Trophoblast cell (in vitro differentiated cells and primary cell): Measurements from ENCODE around the gene IGIP.

Experiments used
- DNase-seq, 2 donors: peaks; one replicate each; pipeline ENCODE4 v3.0.0-alpha.2; 2016
- H2AFZ ChIP-seq: 2 replicates; pipeline ENCODE4 v1.6.1; 2013; ENCODE audit warnings: low read length, moderate library complexity, mild to moderate bottlenecking; ENCODE audit not compliant: insufficient read depth, poor library complexity
- H2AK5ac ChIP-seq: 2 replicates; pipeline ENCODE4 v1.6.1; 2013; ENCODE audit warnings: mild to moderate bottlenecking, low read length
- H2BK120ac ChIP-seq: 2 replicates; pipeline ENCODE4 v1.6.1; 2013; ENCODE audit warnings: low read length, mild to moderate bottlenecking, moderate library complexity; ENCODE audit not compliant: insufficient read depth, poor library complexity
- H2BK12ac ChIP-seq: 2 replicates; pipeline ENCODE4 v1.6.1; 2013; ENCODE audit warnings: mild to moderate bottlenecking, low read length, moderate library complexity
- H2BK5ac ChIP-seq: 2 replicates; pipeline ENCODE4 v1.6.1; 2013; ENCODE audit warnings: low read length, low read depth, moderate library complexity, mild to moderate bottlenecking; ENCODE audit not compliant: poor library complexity
- H3K14ac ChIP-seq: 2 replicates; pipeline ENCODE4 v1.6.1; 2013; ENCODE audit warnings: mild to moderate bottlenecking, low read length
- H3K18ac ChIP-seq: 2 replicates; pipeline ENCODE4 v1.6.1; 2013; ENCODE audit warnings: mild to moderate bottlenecking, low read length
- H3K23ac ChIP-seq: 2 replicates; pipeline ENCODE4 v1.6.1; 2013; ENCODE audit warnings: low read length
- H3K27ac ChIP-seq: 2 replicates; pipeline ENCODE4 v1.5.1; 2013; ENCODE audit warnings: low read depth, mild to moderate bottlenecking, inconsistent platforms, low read length, moderate library complexity
- H3K27me3 ChIP-seq: 2 replicates; pipeline ENCODE4 v1.6.1; 2013; ENCODE audit warnings: inconsistent platforms, mild to moderate bottlenecking, low read length, moderate library complexity; ENCODE audit not compliant: insufficient read depth
- H3K36me3 ChIP-seq, 2 experiments: 1 replicate in 1 of 2; 2 replicates in 1 of 2; pipeline ENCODE4 v1.6.1; 2013; ENCODE audit warnings: low read length in 2 of 2, mild to moderate bottlenecking in 2 of 2, moderate library complexity in 1 of 2; ENCODE audit not compliant: insufficient read depth in 2 of 2, control insufficient read depth in 1 of 2
- H3K4ac ChIP-seq: 2 replicates; pipeline ENCODE4 v1.6.1; 2013; ENCODE audit warnings: low read depth, mild to moderate bottlenecking, low read length, moderate library complexity
- H3K4me1 ChIP-seq, 2 experiments: 1 replicate in 1 of 2; 2 replicates in 1 of 2; pipeline ENCODE4 v1.6.1; 2013; ENCODE audit warnings: low read length in 2 of 2, mild to moderate bottlenecking in 2 of 2, moderate library complexity in 1 of 2; ENCODE audit not compliant: insufficient read depth in 2 of 2, control insufficient read depth in 1 of 2
- H3K4me2 ChIP-seq: 2 replicates; pipeline ENCODE4 v1.6.1; 2013; ENCODE audit warnings: inconsistent platforms, mild to moderate bottlenecking, low read length, moderate library complexity
- H3K4me3 ChIP-seq: 2 replicates; pipeline ENCODE4 v1.5.1; 2013; ENCODE audit warnings: mild to moderate bottlenecking, low read depth, low read length, inconsistent platforms
- H3K79me1 ChIP-seq: one replicate; pipeline ENCODE4 v1.6.1; 2013; ENCODE audit warnings: low read length
- H3K79me2 ChIP-seq: 2 replicates; pipeline ENCODE4 v1.6.1; 2013; ENCODE audit warnings: low read length, mild to moderate bottlenecking; ENCODE audit not compliant: control insufficient read depth, insufficient read depth, poor library complexity
- H3K9ac ChIP-seq: 2 replicates; pipeline ENCODE4 v1.6.1; 2013; ENCODE audit warnings: mild to moderate bottlenecking, low read length
- H3K9me3 ChIP-seq: 2 replicates; pipeline ENCODE4 v1.6.1; 2013; ENCODE audit warnings: low read depth, mild to moderate bottlenecking, control low read depth, inconsistent platforms, low read length; ENCODE audit not compliant: insufficient read depth
- H4K12ac ChIP-seq: 2 replicates; pipeline ENCODE4 v1.6.1; 2013; ENCODE audit warnings: low read depth, mild to moderate bottlenecking, low read length, moderate library complexity
- H4K8ac ChIP-seq: 2 replicates; pipeline ENCODE4 v1.6.1; 2013; ENCODE audit warnings: low read depth, mild to moderate bottlenecking, low read length, moderate library complexity
- H4K91ac ChIP-seq: one replicate; pipeline ENCODE4 v1.6.1; 2013; ENCODE audit warnings: low read depth, mild to moderate bottlenecking, low read length, moderate library complexity
- WGBS: extraction: QIAGEN DNeasy Blood & Tissue Kit; methylation state at CpG from one replicate; pipeline ENCODE4 v1.1.7; 2013; ENCODE audit warnings: missing lambda C conversion rate; ENCODE audit not compliant: insufficient read length, insufficient coverage; ENCODE audit errors: extremely low coverage; 5-methylcytosine and 5-hydroxymethylcytosine counted together

Gene IGIP

GRCh38 chr5:140146523-140146842 lies 20.7 kb downstream of the IGIP start:
- no peak for DNase-seq
- Histone ChIP-seq H3K79me2 (no peaks in the 10 kb centered on the region), H3K79me1 (no peaks in the 10 kb centered on the region), H2BK120ac (no peak overlapping the region), H3K36me3 (no peaks in the 10 kb centered on the region), H3K14ac (no peak overlapping the region), H3K27ac (no peak overlapping the region), H3K4me3 (no peak overlapping the region), H3K4me1 (peaks cover 6 to 14% of the 10 kb centered on the region in 2 experiments), H2AK5ac (no peak overlapping the region), H3K4me2 (peak overlapping the region; percentile 45), H4K8ac (no peak overlapping the region), H2BK12ac (no peak overlapping the region), H3K9ac (no peak overlapping the region), H3K27me3 (peaks cover 24% of the 10 kb centered on the region), H2BK5ac (no peak overlapping the region), H3K18ac (no peak overlapping the region), H3K9me3 (no peaks in the 10 kb centered on the region), H2AFZ (no peak overlapping the region), H4K91ac (no peak overlapping the region), H3K4ac (no peak overlapping the region), H4K12ac (no peak overlapping the region), H3K23ac (no peak overlapping the region)
- no CpG with 5 or more reads among the region's 14 CpGs for WGBS

GRCh38 chr5:140147460-140147859 lies 21.7 kb downstream of the IGIP start:
- Histone ChIP-seq H2AFZ (no peak overlapping the region), H3K9ac (no peak overlapping the region), H2BK120ac (no peak overlapping the region), H4K8ac (no peak overlapping the region), H2AK5ac (no peak overlapping the region), H3K23ac (no peak overlapping the region), H3K4me3 (no peak overlapping the region), H4K91ac (no peak overlapping the region), H2BK5ac (no peak overlapping the region), H3K9me3 (no peaks in the 10 kb centered on the region), H4K12ac (no peak overlapping the region), H2BK12ac (no peak overlapping the region), H3K27me3 (peaks cover 24% of the 10 kb centered on the region), H3K4ac (no peak overlapping the region), H3K14ac (no peak overlapping the region), H3K27ac (no peak overlapping the region), H3K36me3 (no peaks in the 10 kb centered on the region), H3K4me1 (peaks cover 16 to 24% of the 10 kb centered on the region in 2 experiments), H3K18ac (no peak overlapping the region), H3K4me2 (no peak overlapping the region), H3K79me2 (no peaks in the 10 kb centered on the region), H3K79me1 (no peaks in the 10 kb centered on the region)
- no CpG with 5 or more reads among the region's 1 CpG for WGBS
- DNase-seq = no peak

- H4K91ac ChIP-seq = no peak overlapping the region
- DNase-seq = peak in 1 of 2 donors; percentile 33
- no peak overlapping the region for H3K18ac ChIP-seq
- peaks cover 1% of the 10 kb centered on the region for H3K79me1 ChIP-seq
- H2AK5ac ChIP-seq = no peak overlapping the region
- H3K27ac ChIP-seq = no peak overlapping the region
- H3K4me3 ChIP-seq = no peak overlapping the region
- H3K14ac ChIP-seq = no peak overlapping the region
- no peak overlapping the region for H2BK120ac ChIP-seq
- no peak overlapping the region for H2BK5ac ChIP-seq
- H3K79me2 ChIP-seq = no peaks in the 10 kb centered on the region
- peaks cover 24% of the 10 kb centered on the region for H3K27me3 ChIP-seq
- H3K4ac ChIP-seq = no peak overlapping the region
- WGBS = no CpG with 5 or more reads among the region's 6 CpGs
- H2BK12ac ChIP-seq = no peak overlapping the region
- H4K8ac ChIP-seq = no peak overlapping the region
- H3K9me3 ChIP-seq = no peaks in the 10 kb centered on the region
- no peak overlapping the region for H3K4me2 ChIP-seq
- no peak overlapping the region for H3K9ac ChIP-seq
- no peak overlapping the region for H2AFZ ChIP-seq
- H3K4me1 ChIP-seq = peaks cover 19 to 31% of the 10 kb centered on the region in 2 experiments
- H4K12ac ChIP-seq = no peak overlapping the region
- no peaks in the 10 kb centered on the region for H3K36me3 ChIP-seq
- H3K23ac ChIP-seq = no peak overlapping the region
These were observed 22.8 kb downstream of the IGIP start for GRCh38 chr5:140148508-140148907.

GRCh38 chr5:140150201-140150600 lies 24.5 kb downstream of the IGIP start:
- Histone ChIP-seq H3K9ac (no peak overlapping the region), H3K4me1 (peaks cover 19 to 34% of the 10 kb centered on the region in 2 experiments), H3K9me3 (no peaks in the 10 kb centered on the region), H3K36me3 (no peaks in the 10 kb centered on the region), H3K27me3 (peaks cover 21% of the 10 kb centered on the region), H2AK5ac (no peak overlapping the region), H4K12ac (no peak overlapping the region), H3K4me2 (no peak overlapping the region), H3K79me1 (peaks cover 1% of the 10 kb centered on the region), H4K8ac (no peak overlapping the region), H3K4ac (no peak overlapping the region), H2BK5ac (no peak overlapping the region), H3K27ac (no peak overlapping the region), H2BK12ac (no peak overlapping the region), H3K4me3 (no peak overlapping the region), H3K79me2 (no peaks in the 10 kb centered on the region), H3K18ac (no peak overlapping the region), H3K23ac (no peak overlapping the region), H2BK120ac (no peak overlapping the region), H4K91ac (no peak overlapping the region), H2AFZ (no peak overlapping the region), H3K14ac (no peak overlapping the region)
- DNase-seq = no peak
- WGBS = no CpG with 5 or more reads among the region's 2 CpGs
